Esophagus muscularis mucosa (tissue), 4 donors: ENCODE results near the gene MNAT1. TPM values are rescaled to one million over a fixed set of nuclear protein-coding genes. Genes with fewer than 3 reads are reported as not detected.

ENCODE experiments used
- DNase-seq: peaks from one replicate; pipeline ENCODE4 v3.0.0-alpha.2; 2017; ENCODE audit errors: extremely low spot score
- H3K27ac ChIP-seq, 4 donors: fragments of 200-600 bp; sonication (generic); replicated peaks in 1 of 4; 1 replicate in 3 of 4; 2 replicates in 1 of 4; pipeline ENCODE4 v1.5.1; 2016 to 2019; ENCODE audit warnings: mild to moderate bottlenecking in 1 of 4
- H3K27me3 ChIP-seq, 4 donors: fragments of 200-600 bp; sonication (generic); one replicate each; pipeline versions ENCODE4 v1.5.1 to v1.6.0; 2016 to 2019
- H3K36me3 ChIP-seq, 4 donors: fragments of 200-600 bp; sonication (generic); one replicate each; pipeline ENCODE4 v1.5.1; 2016 to 2019
- H3K4me1 ChIP-seq, 4 donors: fragments of 200-600 bp; sonication (generic); one replicate each; pipeline ENCODE4 v1.5.1; 2016 to 2019
- H3K4me3 ChIP-seq, 4 donors: fragments of 200-600 bp; sonication (generic); 1 replicate in 2 of 4; 2 replicates in 2 of 4; pipeline ENCODE4 v1.5.1; 2016 to 2019; ENCODE audit warnings: mild to moderate bottlenecking in 4 of 4, moderate library complexity in 1 of 4
- H3K9me3 ChIP-seq, 4 donors: fragments of 200-600 bp; sonication (generic); 1 replicate in 3 of 4; 2 replicates in 1 of 4; pipeline ENCODE4 v1.5.1; 2016 to 2019
- CTCF ChIP-seq, 3 experiments: fragments of 200-600 bp in 2 of 3; fragments of 450-650 bp in 1 of 3; sonication (generic) in 2 of 3; IDR thresholded peaks; one replicate each; pipeline ENCODE4 v1.5.1; 2017 to 2019; ENCODE audit warnings: antibody characterized with exemption in 3 of 3, mild to moderate bottlenecking in 2 of 3, moderate library complexity in 1 of 3
- EP300 ChIP-seq: sonication (generic); formaldehyde crosslinking; IDR thresholded peaks from one replicate; pipeline ENCODE4 v1.6.1; 2017; ENCODE audit warnings: antibody characterized with exemption
- POLR2A ChIP-seq: fragments of 450-650 bp; IDR thresholded peaks from one replicate; pipeline ENCODE4 v1.6.1; 2017; ENCODE audit warnings: antibody characterized with exemption, moderate library complexity, mild to moderate bottlenecking, low read depth
- POLR2AphosphoS5 ChIP-seq, 2 donors: sonication (generic); formaldehyde crosslinking; IDR thresholded peaks; one replicate each; pipeline ENCODE4 v1.6.1; 2017; ENCODE audit warnings: antibody characterized with exemption in 2 of 2
- WGBS: methylation state at CpG from one replicate; pipeline ENCODE4 v1.1.5; 2018; 5-methylcytosine and 5-hydroxymethylcytosine counted together
- intact Hi-C: fragments of 100-400 bp; cut with DNase I; formaldehyde crosslinking; loops from one replicate; pipeline ENCODE4 v1.15.1; 2023
- total RNA-seq, 4 donors: library from RNA; depleted of rRNA; stranded (reverse); fragments of >200 nt; gene quantifications; one replicate each; pipeline versions ENCODE4 v1.1.0 to v1.2.1, GENCODE V29; 2016

MNAT1 gene
- total RNA-seq, 4 donors from 2014 or later, result 34.9 to 48.2 (median 38.1) TPM

DNA sequence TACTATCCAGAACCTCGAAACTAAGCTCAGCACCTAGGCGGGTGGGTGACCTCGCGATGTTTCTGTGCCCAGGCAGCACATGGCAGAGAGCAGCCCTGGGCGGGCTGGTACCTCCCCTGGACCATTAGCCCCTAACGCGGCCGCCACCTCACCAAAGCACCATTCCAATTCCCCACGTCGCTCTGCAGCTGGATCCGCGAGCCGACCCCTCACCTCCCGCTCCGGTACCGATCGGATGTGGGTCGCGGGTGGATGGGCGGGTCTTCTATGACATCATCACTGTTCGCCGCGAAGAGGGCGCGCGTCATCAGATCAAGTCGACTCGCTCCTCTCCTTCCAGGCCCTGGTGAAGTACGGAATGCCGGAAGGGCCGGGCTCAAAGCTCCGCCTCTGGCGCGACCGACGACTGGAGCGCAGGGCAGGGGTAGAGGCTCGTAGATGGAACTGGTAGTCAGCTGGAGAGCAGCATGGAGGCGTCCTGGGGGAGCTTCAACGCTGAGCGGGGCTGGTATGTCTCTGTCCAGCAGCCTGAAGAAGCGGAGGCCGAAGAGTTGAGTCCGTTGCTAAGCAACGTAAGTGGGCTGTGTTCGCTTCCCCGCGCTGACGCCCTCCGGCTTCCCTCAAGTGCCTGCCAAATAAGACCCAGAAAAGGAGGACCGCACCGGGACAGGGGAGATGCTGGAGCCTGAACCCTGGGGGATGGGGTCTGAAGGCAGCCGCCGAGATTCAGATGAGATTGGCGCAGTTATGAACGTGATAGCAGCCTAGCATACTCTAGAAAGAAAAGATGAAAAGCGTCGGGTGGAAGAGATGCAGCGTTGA is 246.5 kb downstream of the MNAT1 start, which contains the start of the genes SLC38A6 and TRMT5:
TSS of gene SLC38A6 (plus strand) at position 435 of the 822 bp plus-strand sequence. CDS start at position 468, 33 bp downstream.
TSS of gene TRMT5 (minus strand) at position 269 of the 822 bp plus-strand sequence. CDS start at position 163, 106 bp downstream.
- Histone ChIP-seq H3K9me3 (no peaks in the 10 kb centered on the region), H3K4me3 (peak within 1 kb of the TSS; percentile 66 to 83 (median 80)), H3K36me3 (peaks cover 0 to 19% (median 11%) of the 10 kb centered on the region in 4 donors), H3K27ac (peak within 1 kb of the TSS; percentile 86 to 90 (median 86)), H3K27me3 (no peaks in the 10 kb centered on the region), H3K4me1 (peaks cover 14 to 50% (median 46%) of the 10 kb centered on the region in 4 donors)
- TF ChIP-seq POLR2AphosphoS5 (IDR thresholded peaks at IDR 0.05), result peak; percentile 86 to 94
- no peak for TF ChIP-seq EP300
- peak; percentile 11 for TF ChIP-seq POLR2A
- TF ChIP-seq CTCF (IDR thresholded peaks at IDR 0.05), result peak in 1 of 3 experiments; percentile 14
- WGBS, result under 1% methylated on average over 19 of the region's 59 CpGs
- intact Hi-C loops, result loop anchor here (10.0 kb wide), 1 partner anchor 214 kb away; no protein-coding TSS in a partner anchor
- DNase-seq, result peak; percentile 98

DNA sequence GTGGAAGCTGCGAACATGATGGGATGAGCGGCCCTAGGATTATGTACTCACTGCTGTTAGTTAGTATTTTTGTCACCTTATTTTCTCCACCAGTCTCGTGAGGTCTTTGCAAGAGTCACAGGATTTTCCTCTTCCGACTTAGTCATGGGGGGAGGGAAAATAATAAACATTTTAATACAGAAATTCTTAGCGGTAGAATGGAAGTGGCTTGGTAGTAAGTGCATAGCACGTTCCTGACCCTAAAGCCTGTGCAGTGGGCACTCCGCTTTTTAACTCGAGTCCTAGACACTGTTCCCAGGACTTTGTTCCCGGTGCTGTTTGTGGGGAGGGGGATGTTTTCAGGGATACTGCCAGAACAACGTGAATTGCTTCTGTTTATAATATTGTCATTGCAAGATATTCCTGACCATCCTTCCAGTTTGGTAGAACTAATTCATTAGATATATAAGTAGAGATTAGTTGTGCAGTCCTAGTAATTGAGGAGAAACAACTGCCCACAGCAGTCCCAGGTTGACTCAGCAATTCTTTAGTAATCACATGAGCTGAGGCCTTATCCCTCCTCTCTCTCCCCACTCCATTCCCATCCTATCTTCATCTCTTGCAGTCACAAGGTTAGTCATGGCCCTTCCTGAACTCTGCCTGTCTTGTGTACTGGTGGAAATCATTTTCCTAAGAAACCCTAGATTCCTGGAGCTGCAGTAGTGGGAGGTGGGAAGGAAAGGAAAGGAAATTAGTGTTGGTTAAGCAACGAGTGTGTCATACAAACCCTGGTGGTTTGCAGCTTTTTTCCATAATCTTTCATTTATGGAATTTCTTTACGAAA is 247.3 kb downstream of the MNAT1 start:
- 10% methylated on average over 12 of the region's 12 CpGs for WGBS
- intact Hi-C loops, result loop anchor here (10.0 kb wide), 1 partner anchor 213 kb away; no protein-coding TSS in a partner anchor
- H3K27me3 ChIP-seq, result no peaks in the 10 kb centered on the region
- H3K4me3 ChIP-seq, result peak overlapping the region; percentile 66 to 83 (median 80)
- no peak for TF ChIP-seq EP300
- TF ChIP-seq POLR2AphosphoS5 (IDR thresholded peaks at IDR 0.05), result no peak
- no peak for TF ChIP-seq CTCF (IDR thresholded peaks at IDR 0.05)
- TF ChIP-seq POLR2A, result no peak
- H3K9me3 ChIP-seq, result no peaks in the 10 kb centered on the region
- H3K27ac ChIP-seq, result peak overlapping the region; percentile 86 to 90 (median 86)
- no peak for DNase-seq
- peaks cover 14 to 50% (median 46%) of the 10 kb centered on the region in 4 donors for H3K4me1 ChIP-seq
- peaks cover 0 to 17% (median 8%) of the 10 kb centered on the region in 4 donors for H3K36me3 ChIP-seq

GRCh38 chr14:60984196-60984595 is 249.6 kb downstream of the MNAT1 start:
- intact Hi-C loops, result loop anchor here (10.0 kb wide), 1 partner anchor 211 kb away; no protein-coding TSS in a partner anchor
- 91% methylated on average over 1 of the region's 1 CpG for WGBS

More at GRCh38 chr14:60984196-60984595, 249.6 kb downstream of the MNAT1 start:
- no peak overlapping the region for H3K4me3 ChIP-seq
- TF ChIP-seq EP300 (no peak), POLR2A (no peak), POLR2AphosphoS5 (IDR thresholded peaks at IDR 0.05) (no peak), CTCF (IDR thresholded peaks at IDR 0.05) (no peak)
- DNase-seq, result no peak
- peaks cover 0 to 37% (median 22%) of the 10 kb centered on the region in 4 donors for H3K36me3 ChIP-seq
- H3K9me3 ChIP-seq, result no peaks in the 10 kb centered on the region
- H3K4me1 ChIP-seq, result peaks cover 14 to 36% (median 31%) of the 10 kb centered on the region in 4 donors
- no peaks in the 10 kb centered on the region for H3K27me3 ChIP-seq
- H3K27ac ChIP-seq, result no peak overlapping the region
